ENCODE data around the gene OPA3.

OPA3 gene

DNA sequence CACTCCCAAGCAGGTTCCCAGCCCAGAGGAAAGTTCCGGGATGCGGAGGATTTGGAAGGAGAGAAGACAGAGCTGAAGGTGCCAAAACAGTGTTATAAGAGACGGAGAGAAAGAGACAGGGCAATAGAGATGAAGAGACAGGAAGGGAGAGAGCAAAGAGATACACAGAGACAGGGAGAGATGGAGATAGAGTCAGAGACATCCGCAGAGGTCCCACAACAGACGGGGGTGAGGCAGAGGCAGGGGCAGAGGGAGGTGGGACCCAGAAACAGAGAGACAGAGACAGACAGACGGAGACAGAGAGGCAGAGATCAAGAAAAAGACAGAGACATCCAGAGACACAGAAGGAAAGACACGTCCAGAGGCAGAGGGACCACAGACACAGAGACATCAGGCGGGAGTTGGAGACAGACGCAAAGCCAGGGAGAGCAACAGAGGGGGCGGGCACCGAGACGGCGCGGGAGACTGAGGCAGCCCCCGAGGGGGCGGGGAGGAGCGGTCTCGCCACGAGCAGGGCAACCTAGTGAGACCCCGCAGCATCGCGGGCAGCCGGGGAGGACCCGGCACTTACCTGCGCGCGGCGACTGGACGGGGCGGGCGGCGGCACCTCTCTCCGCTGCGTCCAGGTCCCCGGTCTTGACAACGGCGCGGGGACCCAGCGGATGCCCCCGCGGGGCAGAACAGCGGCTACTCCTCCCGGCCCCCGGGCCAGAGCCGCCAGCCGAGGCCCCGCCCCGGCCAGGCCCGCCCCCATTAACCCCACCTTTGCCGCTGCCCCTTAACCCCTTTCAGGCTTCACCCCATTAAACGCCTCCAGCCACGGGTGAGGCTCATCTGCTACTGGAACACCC is 17.1 kb upstream of the OPA3 start, which contains the start of gene GPR4:
GPR4 (minus strand) TSS at position 689 of the 851 bp plus-strand sequence. CDS start 10,346 bp downstream, outside the sequence.
- peaks cover 35% of the 10 kb centered on the region for H3K27me3 ChIP-seq (ENCODE audit: insufficient read depth, low read length, poor library complexity)
- no peak within 1 kb of the TSS for H3K9ac ChIP-seq (ENCODE audit: low read depth, low read length)
- H4K20me1 ChIP-seq (ENCODE audit: insufficient read depth, low read length), result no peaks in the 10 kb centered on the region; the same call in none of the 2 replicates
- no peaks in the 10 kb centered on the region for H3K9me3 ChIP-seq (ENCODE audit: insufficient read depth, low read length, severe bottlenecking)
- no peak within 1 kb of the TSS for H3K27ac ChIP-seq (ENCODE audit: low read length)
- H3K4me1 ChIP-seq (ENCODE audit: insufficient read depth, low read length), result no peaks in the 10 kb centered on the region
- no peaks in the 10 kb centered on the region for H3K36me3 ChIP-seq (ENCODE audit: insufficient read depth, low read length)
- no peaks in the 10 kb centered on the region for H3K79me2 ChIP-seq (ENCODE audit: insufficient read depth, low read length)
- DNase-seq (no peak), ATAC-seq (ENCODE audit: insufficient read depth, low read depth) (no peak)
- no peak within 1 kb of the TSS for H3K4me2 ChIP-seq (ENCODE audit: insufficient read depth, low read length)
- no peak for TF ChIP-seq EZH2 (IDR thresholded peaks at IDR 0.05; ENCODE audit: borderline replicate concordance, low read depth, low read length, severe bottlenecking)
- TF ChIP-seq, protein P1, sequence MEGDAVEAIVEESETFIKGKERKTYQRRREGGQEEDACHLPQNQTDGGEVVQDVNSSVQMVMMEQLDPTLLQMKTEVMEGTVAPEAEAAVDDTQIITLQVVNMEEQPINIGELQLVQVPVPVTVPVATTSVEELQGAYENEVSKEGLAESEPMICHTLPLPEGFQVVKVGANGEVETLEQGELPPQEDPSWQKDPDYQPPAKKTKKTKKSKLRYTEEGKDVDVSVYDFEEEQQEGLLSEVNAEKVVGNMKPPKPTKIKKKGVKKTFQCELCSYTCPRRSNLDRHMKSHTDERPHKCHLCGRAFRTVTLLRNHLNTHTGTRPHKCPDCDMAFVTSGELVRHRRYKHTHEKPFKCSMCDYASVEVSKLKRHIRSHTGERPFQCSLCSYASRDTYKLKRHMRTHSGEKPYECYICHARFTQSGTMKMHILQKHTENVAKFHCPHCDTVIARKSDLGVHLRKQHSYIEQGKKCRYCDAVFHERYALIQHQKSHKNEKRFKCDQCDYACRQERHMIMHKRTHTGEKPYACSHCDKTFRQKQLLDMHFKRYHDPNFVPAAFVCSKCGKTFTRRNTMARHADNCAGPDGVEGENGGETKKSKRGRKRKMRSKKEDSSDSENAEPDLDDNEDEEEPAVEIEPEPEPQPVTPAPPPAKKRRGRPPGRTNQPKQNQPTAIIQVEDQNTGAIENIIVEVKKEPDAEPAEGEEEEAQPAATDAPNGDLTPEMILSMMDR (IDR thresholded peaks at IDR 0.05; ENCODE audit: borderline replicate concordance, extremely low read depth, low read length, poor library complexity, severe bottlenecking), result no peak
- no peak within 1 kb of the TSS for H2AFZ ChIP-seq (ENCODE audit: low read depth, low read length)
- no peak within 1 kb of the TSS for H3K4me3 ChIP-seq (ENCODE audit: low read depth in 1 of 2, low read length in 2 of 2)

DNA sequence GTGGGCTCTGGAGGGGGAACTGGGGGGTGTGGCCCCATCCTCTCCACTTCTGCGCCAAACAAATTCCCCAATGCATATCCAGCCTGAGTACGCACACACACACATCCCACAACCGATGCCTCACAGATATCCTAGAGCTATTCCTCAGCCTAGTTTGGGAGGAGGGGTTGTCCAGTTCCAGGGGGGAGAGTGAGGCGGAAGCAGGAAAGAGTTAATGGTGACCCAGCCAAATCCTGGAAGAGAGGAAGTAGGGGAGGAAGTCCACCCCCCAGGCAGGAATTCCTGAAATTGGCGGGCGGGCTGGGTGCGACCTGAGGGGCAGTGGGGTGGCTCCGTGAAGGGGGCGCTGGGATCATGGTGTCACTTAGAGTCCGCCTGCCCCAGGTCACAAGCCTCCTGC is 16.5 kb upstream of the OPA3 start:
- Histone ChIP-seq H3K9ac (ENCODE audit: low read depth, low read length) (no peak overlapping the region), H3K4me3 (ENCODE audit: low read depth in 1 of 2, low read length in 2 of 2) (no peak overlapping the region), H3K36me3 (ENCODE audit: insufficient read depth, low read length) (no peaks in the 10 kb centered on the region), H4K20me1 (ENCODE audit: insufficient read depth, low read length) (no peaks in the 10 kb centered on the region; the same call in none of the 2 replicates), H3K4me2 (ENCODE audit: insufficient read depth, low read length) (no peak overlapping the region), H3K9me3 (ENCODE audit: insufficient read depth, low read length, severe bottlenecking) (no peaks in the 10 kb centered on the region), H3K27me3 (ENCODE audit: insufficient read depth, low read length, poor library complexity) (peaks cover 37% of the 10 kb centered on the region), H2AFZ (ENCODE audit: low read depth, low read length) (no peak overlapping the region), H3K27ac (ENCODE audit: low read length) (no peak overlapping the region), H3K4me1 (ENCODE audit: insufficient read depth, low read length) (no peaks in the 10 kb centered on the region), H3K79me2 (ENCODE audit: insufficient read depth, low read length) (no peaks in the 10 kb centered on the region)
- no peak for ATAC-seq (ENCODE audit: insufficient read depth, low read depth)
- TF ChIP-seq, protein P1 (IDR thresholded peaks at IDR 0.05; ENCODE audit: borderline replicate concordance, extremely low read depth, low read length, poor library complexity, severe bottlenecking), result no peak
- TF ChIP-seq EZH2 (IDR thresholded peaks at IDR 0.05; ENCODE audit: borderline replicate concordance, low read depth, low read length, severe bottlenecking), result no peak
- no peak for DNase-seq

DNA sequence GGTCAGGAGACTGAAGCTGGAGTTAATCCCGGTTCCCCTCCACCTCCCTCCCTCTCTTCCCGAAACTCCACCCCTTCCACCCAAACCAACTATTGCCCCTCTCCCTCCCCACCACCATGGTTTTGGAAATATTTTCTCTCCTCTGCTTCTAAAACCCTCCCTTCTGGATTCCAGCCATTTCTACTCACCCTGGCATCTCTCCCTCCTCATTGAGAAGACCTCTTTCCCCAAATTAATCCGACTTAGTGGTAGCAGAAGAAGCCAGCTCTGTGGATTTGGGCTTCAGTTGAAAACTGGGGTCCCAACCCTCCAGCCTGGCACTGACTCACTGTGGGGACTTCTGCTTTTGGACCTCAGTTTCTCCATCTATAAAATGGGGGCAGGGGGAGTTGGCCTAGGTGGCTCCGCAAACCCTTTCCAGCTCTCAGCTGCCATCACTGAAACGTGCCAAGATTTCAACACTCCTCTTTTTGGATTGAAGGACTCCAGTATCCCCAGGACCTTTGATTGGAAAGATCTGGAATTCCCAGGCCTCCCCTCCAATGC is 15.8 kb upstream of the OPA3 start:
- Histone ChIP-seq H3K4me3 (ENCODE audit: low read depth in 1 of 2, low read length in 2 of 2) (no peak overlapping the region), H2AFZ (ENCODE audit: low read depth, low read length) (no peak overlapping the region), H3K27ac (ENCODE audit: low read length) (no peak overlapping the region), H3K36me3 (ENCODE audit: insufficient read depth, low read length) (no peaks in the 10 kb centered on the region), H4K20me1 (ENCODE audit: insufficient read depth, low read length) (no peaks in the 10 kb centered on the region; the same call in none of the 2 replicates), H3K27me3 (ENCODE audit: insufficient read depth, low read length, poor library complexity) (peaks cover 37% of the 10 kb centered on the region), H3K4me1 (ENCODE audit: insufficient read depth, low read length) (no peaks in the 10 kb centered on the region), H3K79me2 (ENCODE audit: insufficient read depth, low read length) (no peaks in the 10 kb centered on the region), H3K9ac (ENCODE audit: low read depth, low read length) (no peak overlapping the region), H3K4me2 (ENCODE audit: insufficient read depth, low read length) (no peak overlapping the region), H3K9me3 (ENCODE audit: insufficient read depth, low read length, severe bottlenecking) (no peaks in the 10 kb centered on the region)
- no peak for ATAC-seq (ENCODE audit: insufficient read depth, low read depth)
- TF ChIP-seq EZH2 (IDR thresholded peaks at IDR 0.05; ENCODE audit: borderline replicate concordance, low read depth, low read length, severe bottlenecking), result no peak
- TF ChIP-seq, protein P1 (IDR thresholded peaks at IDR 0.05; ENCODE audit: borderline replicate concordance, extremely low read depth, low read length, poor library complexity, severe bottlenecking), result no peak
- no peak for DNase-seq

All from DND-41 (cell line).